NCI-H1092 treated with DMSO at 0.1 percent for 48 hours (cell line): Measurements from ENCODE around the gene ELAVL4.

ENCODE experiments used
- DNase-seq: peaks from one replicate; lab custom pipeline; 2025; lab: John Stamatoyannopoulos, UW

Gene ELAVL4

DNA sequence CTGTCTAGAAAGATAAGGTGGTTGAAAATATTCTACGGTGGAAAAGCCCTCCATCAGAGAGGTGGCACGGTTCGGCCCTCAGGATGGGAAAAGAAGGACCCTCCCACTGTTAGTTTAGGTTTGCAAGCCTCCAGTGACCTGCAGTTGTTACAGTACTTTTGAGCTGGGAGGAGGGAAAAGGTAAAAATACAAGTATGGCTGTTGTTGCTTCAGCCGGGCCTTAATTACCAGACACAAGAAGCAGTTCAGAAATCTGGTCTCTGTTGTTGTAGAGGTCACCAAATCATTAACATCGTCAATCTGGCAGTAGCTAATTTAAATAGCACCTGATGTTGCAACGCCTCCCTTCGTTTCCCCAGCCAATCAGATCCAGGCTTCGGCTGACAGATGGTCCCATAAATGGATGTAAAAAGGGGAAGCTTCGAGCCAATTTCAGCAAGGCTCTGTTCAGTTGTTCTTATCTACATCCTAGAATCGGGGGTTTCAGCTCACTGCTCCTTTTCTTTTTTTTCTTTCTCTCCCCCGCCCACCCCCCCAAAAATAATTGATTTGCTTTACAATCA lies at the start of gene ELAVL4:
Gene ELAVL4 (plus strand): TSS at position 424 of the 563 bp plus-strand sequence. CDS start 270 bp downstream, outside the sequence.
- peak; percentile 98 for DNase-seq

DNA sequence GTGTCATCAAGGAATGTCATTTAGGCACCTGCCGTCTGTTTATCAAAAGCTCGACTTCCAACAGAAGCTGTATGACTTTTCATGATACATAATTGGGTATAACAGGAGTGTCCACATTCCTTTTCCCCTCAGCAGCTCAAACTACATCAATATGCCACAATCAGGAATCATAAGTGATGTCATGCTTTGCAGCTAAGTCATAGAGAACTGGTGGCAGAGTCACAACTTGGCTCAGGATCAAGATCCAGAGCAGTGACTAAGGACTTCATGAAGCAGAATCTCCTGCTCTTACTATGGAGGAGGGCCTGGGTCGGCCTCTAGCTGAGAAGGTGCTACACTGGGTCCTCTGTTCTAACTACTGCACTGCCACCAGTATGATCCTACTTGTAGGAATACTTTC lies 48.4 kb upstream of the ELAVL4 start:
- DNase-seq, result no peak

DNA sequence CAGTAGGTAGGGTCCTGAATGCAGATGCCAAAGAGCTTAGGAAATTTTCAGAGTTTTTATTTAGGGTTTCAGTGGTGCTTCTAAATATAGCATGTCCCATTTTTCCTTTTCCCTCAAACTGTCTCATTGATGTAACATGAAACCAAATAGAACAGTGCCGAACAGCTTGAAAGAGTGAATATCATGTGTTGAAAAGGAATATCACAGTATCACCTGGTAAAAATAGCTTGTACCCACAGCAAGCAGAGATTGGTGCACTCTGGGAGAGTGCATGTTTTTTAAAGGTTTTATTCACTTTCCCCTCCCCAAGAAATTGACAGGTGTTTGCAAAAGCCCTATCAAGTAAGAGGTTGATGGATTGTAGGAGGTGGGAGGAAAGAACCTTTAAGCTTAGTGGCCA lies 41.9 kb upstream of the ELAVL4 start:
- no peak for DNase-seq

DNA sequence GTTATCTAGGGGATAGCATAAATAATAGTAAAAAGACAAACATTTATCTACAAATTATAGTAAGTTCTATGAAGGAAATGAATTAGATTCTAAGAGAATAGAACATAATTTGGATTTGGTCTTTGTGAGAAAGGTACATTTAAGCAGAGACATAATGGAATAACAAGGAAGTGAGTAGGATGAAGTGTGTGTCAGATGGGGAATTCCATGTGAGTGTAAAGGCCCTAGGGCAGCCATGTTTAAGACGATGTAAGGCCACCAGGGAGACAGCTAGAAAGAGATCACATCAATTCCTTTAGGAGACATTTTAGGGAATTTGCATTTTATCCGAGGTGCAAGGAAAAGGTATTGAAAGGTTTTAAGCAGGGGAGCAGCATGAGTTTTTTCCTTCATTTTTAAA lies 33.8 kb upstream of the ELAVL4 start:
- DNase-seq, result no peak

DNA sequence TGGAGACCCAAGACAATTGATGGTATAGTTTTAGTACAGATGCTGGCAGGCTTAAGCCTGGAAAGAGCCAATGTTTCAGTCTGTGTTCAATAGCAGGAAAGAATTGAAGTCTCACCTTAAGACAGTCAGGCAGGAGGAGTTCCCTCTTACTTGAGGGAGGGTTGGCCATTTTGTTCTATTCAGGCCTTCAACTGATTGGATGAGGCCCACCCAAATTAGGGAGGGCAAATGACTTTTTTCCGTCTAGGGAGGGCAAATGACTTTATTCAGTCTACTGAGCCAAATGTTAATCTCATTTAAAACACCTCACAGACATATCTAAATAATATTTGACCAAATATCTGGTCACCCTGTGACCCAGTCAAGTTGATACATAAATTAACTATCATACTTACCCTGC lies 31.4 kb upstream of the ELAVL4 start:
- DNase-seq, result no peak

DNA sequence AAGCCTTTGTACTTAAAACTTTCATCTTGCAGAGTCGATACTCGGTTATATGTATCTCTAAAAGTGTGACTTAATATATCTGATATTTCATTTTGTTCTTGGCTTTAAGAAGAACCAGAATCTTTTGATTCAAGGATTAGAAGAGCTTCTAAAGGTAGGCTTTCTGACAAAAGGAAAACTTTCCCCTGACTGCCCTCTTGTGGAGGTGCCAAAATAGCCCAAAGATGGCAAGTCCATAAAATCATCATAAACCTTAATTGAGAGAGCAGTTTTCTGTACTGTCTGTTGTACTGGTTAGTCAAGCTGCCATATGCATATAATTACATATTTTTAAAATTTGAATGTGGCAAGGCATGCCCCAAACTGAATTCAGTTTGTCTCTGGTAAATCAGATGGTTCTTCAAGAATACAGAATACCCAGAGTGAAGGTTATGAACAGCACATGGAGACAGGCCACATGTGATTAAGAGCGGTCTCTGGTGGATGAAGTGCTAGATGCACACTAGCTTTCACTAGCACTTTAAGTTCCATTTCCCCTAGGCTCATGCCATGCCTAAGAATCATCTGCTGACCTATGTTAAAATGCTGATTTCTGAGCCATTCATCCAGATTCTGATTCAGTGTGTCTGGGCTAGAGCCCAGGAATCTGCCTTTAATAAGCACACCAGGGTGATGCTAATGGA lies 27.7 kb upstream of the ELAVL4 start:
- peak; percentile 85 for DNase-seq

DNA sequence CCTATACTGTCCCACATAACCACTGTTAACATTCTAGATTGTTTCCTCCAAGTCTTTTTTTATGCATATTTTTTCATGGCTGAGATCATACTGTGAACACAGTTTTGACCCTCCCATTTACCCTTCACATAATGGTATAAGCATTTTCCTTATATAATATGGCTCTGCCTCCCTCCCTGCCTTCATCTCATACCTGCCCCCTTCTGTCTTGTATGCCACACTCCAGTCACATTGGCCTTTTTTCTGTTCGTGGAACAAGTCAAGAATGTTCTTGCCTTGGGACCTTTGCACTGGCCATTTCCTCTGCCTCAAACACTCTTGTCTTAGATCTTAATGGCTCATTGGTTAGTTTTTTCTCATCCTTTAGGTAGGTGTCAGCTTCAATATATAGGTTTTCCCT lies 24.3 kb upstream of the ELAVL4 start:
- no peak for DNase-seq

DNA sequence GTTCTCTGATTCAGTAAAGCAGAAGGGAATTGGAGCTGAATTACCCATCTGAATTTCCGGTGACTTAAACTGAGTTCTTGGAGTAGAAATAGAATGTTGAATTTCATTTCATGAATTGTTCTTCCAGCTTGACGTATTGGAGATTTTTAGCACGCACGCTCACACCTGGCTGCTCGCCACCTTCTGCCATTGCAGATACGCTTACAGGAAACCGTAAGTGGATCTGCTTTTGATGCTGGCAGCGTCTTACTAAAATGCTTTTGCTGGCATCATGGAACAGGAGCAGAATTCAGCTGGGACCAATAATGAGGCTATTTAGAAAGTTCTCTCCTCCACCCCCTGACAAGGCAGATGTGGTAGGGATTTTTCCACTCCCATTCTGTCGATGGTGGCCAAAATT lies 17.7 kb upstream of the ELAVL4 start:
- DNase-seq, result peak; percentile 75

DNA sequence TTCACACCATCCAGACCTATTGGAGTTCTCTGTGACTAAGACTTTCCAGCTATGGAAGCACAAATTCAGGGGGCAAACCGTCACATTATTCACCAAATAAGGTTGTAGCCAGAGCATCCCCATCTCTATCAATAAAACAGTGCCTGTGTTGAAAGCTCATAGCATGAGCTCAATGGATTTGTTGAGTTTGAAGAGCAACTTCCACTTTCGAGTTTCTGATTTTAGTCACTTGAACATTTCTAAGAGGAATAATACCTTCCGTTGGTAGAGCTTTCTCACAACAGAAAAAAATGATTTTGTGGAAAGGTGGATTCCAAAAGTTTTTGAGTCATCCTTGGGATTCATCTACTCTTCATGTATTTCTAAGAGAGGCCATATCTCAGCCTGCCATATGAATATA lies 13.0 kb upstream of the ELAVL4 start:
- no peak for DNase-seq

DNA sequence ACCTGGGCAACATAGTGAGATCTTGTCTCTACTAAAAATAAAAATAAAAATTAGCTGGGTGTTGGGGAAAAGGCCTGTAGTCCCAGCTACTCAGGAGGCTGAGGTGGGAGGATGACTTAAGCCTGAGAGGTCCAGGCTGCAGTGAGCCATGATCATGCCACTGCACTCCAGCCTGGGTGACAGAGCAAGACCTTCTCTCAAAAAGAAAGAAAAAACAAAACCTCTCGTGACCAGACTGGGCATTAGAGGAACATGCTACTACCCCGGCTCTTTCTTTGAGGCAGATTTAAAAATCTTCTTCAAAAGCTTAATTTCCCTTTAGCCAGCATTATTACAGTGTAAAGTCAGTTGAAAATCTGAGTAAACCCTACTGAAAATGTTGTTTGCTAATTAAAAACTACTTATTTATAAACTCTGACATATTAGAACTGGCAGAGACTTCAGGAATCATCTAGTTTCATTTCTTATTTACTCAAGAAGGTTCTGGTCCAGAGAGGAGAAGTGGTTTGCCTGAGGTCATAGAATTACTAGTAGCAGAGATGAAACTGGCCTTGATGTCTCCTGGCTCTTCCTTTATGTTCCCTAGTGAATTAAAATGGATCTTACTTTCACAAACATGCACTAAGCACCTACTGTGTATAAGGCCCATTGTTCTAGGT lies 11.6 kb upstream of the ELAVL4 start:
- DNase-seq, result no peak

DNA sequence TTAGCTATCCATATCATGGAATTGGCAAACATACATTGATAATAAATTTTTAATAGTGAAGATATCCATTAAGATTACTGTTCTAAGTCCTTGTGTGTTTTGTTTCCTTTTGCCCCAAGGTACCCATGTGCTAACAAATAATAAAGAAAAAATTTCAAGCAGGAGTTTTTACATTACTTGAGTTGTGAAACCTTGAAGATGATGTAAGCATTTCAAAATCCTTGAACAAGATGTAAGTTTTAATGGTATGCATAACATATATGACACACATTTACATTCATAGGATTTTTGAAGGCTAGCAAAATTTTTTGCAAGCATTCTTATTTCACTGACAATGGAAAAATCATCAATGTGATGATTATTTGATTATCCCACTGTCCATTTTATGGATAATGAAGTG lies 10.9 kb upstream of the ELAVL4 start:
- DNase-seq, result no peak

DNA sequence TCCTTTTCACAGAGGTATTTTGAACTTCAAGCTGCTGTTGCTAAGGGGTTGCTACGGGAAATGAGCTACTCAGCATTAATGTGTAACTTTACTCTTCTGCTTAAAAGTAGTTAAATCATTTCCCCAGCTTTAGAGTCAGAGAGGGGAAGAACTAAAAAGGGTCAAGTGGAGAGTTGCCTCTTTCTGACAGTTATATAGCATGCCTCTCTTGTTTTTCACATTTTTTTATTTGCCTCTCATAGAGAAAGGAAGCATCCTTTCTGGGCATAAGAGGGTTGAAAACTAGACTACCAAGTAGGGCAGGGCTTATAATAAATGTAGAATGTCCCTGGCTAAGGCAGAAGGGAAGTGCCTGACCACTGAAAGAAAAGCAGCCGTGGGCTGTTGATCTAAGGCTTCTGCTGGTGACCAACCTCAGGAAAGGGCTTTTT lies 10.1 kb upstream of the ELAVL4 start:
- no peak for DNase-seq

DNA sequence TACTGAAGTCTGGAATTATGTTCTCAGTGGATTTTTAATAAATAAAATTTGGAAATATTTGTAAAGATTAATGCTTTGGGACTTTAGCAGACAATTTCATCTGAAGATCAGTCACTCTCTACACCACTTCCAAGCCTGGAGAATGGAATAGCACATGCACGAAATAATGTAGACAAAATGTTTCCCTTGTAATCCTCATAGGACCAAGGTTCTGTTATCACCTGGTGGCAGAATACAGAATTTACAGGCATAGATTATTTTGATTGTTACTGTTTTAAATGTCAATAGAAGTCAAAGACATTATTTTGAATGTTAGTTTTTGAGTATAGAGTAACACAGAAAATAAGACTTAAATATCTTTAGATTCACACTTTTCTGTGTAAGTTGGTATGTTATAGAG lies 9.1 kb upstream of the ELAVL4 start:
- DNase-seq, result no peak

DNA sequence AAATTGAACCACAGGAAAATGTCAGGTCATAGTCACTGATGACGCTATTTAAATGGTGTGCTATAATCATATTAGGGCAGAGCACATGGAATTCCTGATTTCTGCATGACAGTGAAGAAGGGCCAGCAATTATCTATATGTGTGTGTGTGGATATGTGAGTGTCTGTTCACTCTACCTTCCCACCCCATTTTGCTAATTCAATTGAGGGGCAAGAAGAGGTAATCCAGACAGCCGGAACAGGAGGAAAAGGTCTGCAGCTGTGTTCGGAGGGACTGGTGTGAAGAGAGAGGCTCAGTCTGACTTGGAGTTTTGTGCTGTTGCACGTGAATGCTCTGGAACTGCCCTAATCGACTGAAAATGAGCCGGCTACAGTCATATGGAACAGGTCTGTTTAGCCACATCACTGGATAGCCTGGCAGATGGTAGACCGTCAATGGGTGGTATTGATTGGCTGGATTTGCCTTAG lies 5.1 kb upstream of the ELAVL4 start:
- DNase-seq, result peak; percentile 92

DNA sequence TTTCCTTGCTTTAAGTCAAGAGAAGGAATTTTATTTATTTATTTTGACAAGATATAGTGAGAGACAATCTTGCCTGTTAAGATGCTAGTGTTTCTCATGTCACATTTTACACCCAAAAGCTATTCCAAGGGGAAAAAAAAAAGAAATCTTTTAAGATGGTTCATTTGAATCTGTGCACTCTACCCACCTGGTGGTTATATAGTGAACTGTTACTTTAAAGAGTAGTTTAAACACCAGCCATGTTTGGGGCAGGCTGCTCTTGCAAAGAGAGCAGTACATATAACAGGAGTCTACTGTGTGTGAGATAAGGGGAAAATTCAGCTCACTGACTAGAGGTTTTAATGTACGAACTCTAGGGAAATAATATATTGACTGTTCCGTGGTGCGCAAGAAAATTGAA lies 3.3 kb upstream of the ELAVL4 start:
- peak; percentile 81 for DNase-seq

DNA sequence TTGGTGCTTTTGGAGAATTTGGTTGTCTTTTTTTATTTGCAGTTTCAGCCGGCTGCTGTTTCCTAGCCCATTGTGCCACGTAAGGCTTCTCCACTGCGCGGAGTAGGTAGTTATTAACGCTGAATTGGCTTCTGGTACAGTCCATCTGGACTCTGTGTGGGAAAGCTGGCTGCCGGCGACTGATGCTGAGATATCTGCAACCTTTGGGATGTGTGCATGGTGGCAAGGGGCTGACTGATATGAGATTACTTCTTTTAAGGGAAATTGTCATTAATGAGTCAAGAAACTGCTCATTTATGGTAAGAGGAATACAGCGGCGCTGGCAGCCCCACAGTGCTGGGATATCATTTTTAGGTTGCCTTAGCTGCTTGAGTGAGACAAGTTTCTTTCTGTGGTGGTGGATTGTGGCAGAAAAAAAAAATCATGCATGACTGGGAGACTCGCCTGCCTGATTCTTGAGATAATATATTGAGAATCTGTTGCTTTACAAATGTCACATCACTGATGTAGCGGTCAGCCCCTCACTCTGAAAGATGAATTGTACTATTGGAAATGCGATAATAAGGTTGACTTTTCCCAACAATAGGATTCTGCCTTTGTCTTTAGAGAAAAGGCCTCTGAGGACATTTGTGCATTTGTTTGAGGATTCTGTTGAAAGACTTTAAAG lies 2.5 kb upstream of the ELAVL4 start:
- peak; percentile 83 for DNase-seq

DNA sequence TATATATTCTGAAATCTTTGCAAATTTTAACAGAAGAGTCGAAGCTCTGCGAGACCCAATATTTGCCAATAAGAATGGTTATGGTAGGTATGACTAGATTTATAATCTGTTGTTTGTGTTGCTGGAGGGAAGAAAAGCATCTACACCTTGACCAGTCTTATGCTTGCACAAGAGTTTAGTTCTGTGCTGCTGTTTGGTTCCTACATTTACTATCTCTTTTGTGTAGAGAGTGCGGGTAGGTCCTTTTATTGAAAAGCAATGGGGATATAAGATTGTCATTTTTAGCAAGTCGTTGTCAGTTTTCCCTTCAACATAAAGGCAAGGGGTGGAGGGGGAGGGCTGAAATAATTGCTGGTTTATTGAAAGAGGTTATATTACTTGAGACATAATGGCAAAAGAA lies 396 bp downstream of the ELAVL4 start:
- DNase-seq, result peak; percentile 62

DNA sequence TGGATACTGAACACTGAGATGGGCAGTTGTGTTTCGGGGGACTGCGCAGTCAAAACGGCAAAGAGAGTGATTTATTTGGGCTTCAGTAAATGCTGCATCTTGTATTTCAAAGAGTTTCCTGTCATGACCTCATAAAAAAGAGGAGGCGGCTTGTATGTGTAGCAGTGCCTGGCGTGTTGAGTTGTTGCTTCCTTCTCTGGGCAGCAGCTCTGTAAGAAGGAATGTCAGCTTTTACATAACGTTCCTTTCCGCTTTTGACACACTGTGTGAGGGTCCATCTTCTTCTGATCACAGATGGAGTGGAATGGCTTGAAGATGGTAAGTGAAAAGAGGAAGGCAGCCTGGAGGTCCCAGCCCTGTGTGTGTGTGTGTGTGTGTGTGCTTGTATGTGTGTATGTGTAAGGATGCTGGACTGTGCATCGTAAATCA lies 941 bp downstream of the ELAVL4 start:
- DNase-seq, result peak; percentile 89

DNA sequence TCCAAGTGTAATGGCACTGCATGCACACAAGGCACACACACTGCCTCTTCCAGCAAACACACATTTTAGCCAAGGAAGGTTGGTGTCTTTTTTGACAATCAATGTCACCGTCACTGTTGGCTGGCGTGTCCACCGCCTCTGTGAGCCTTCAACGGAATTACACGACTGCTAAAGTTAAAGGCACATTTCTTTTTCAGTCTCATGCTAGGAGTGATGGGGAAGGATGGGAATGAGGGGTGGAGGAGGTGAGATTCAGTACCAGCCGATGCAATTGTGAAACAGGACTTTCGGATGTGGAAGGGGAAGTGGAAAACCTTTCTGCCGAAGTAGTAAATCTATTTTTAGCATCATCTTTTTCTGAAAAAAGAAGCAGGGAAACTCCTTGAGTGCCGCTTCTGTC lies 1.4 kb downstream of the ELAVL4 start:
- peak; percentile 70 for DNase-seq

DNA sequence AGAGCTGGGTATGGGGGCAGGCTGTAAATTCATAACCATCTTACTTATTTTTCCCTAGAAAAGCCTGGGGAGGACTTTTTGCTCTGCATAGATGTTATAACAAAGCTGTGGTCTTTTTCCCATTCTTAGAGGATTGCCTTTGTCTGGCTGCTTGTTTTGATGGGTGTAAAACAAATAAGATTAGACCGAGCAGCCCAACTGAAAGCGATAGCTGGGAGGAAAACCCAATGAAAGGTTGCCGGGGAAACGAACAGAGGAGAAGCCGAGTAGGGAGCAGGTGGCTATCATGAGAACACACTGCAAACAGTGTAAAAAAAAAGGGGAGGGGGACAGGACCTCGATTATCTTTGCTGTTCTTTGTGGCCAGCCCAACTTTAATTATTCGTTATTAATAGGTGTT lies 1.9 kb downstream of the ELAVL4 start:
- peak; percentile 97 for DNase-seq

DNA sequence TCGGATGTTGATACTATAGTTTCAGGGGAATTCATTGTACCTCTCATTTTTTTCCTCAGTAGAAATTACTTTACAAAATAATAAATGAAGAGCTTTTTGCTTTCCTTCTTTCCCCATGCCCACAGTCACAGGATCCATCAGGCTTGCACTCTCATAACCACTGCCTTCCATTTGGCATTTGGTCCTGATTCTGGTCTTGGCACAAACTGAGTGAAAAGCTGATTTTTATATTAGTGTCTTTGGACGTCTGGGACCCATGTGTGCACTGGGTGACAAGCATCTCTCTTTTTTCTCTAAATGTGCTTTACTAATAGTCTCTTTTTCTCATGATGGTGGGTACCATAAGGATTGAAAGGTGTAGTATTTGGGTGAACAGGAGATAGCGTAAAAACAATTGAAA lies 2.8 kb downstream of the ELAVL4 start:
- peak; percentile 63 for DNase-seq

DNA sequence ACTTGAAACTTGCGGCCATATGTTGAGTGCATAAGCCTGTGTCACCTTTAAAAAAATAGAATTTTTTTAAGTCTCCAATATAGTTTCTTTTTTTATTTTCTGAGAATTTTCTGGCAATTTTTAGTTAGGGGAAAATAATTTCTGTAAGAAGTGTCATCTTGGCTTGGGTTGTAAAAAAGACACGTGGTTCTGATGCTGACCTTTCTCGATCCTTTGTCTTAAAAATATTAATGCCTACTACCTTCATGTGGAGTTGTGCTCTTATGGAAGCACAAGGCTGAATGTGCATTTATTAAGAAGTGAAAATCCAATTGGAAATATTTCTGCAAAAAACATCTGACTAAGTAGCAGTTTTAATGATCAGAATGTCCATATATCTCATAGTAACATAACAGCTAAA lies 3.5 kb downstream of the ELAVL4 start:
- DNase-seq, result peak; percentile 36

DNA sequence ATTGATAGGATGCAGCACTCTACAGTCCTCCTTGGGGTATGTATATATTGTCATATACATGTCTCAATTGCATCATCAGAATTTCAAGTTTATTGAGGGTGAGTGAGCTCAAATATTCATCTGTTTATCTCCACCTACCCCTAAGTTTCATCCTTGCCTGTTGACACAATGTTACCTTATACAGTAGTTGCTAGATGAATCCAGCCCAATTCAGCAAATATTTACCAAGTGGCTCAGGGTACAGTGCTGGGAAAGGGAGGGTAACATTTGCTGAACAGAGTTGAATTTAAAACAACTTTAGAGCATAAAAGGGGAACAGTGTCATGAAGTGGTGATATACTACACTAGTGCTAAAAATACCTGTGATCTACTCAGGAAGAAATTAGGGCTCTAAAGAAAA lies 14.4 kb downstream of the ELAVL4 start:
- peak; percentile 23 for DNase-seq
